HG03460 (cell line): ENCODE measurements around the gene OCA2.

Source experiments
- ATAC-seq: cut with Tn5 transposase; IDR thresholded peaks from one replicate; pipeline ENCODE4 v1.9.1; 2021; ENCODE audit not compliant: unreplicated experiment

OCA2 gene

DNA sequence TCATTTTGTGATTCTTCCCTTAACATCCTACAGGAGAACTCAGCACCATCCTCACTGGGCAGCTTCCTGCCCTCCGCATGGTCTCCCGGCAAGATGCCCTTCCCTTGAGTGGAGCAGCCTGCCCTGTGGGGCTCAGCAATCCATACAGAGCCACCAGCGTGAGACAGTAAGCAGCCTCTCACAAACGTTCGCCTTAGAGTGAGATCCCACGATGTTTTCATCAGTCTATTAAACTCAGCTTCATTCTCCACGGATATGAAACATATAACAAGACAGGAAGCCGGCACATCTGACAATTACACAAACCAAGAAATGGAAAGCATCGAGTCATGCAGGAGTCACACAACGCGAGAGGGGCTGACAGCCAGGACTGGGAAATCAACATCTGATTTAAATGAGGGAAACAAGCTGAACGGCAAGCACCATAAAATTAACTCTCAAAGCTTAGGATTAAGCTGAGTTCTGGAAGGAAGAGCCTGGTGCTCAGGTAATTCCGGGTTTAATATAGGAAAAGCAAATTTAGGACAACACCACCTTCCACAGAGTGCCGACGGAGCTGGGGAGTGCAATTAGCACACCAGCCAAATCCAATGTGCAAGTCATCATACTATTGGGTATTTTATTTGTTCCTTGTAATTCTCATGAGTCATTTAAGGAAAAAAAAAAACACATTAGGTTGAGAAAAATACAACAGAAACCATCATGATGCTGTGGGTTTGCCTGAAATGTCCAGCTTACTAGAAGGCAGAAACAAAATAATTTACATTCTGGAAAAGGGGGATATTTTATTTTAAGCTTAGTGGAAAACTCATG is 272.0 kb downstream of the OCA2 start:
- no peak for ATAC-seq

DNA sequence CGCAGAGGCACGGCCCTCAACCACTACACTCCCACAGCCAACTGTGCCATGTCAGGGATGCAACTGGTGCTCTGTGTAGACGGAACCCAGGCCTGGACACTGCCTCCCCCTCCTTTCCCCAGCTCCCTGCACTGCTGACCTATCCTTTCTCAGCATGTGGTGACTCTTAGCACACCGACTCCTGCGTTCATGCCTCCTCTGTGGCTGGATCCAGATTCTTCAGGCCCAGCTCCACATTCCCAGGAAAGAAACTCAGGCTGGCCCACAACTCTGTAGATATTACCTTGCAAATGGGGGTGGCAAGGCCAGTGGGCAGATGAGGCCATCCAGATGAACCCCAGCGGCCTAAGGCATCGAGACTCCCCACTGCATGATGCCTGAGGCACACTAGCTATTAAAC is 272.7 kb downstream of the OCA2 start:
- no peak for ATAC-seq

DNA sequence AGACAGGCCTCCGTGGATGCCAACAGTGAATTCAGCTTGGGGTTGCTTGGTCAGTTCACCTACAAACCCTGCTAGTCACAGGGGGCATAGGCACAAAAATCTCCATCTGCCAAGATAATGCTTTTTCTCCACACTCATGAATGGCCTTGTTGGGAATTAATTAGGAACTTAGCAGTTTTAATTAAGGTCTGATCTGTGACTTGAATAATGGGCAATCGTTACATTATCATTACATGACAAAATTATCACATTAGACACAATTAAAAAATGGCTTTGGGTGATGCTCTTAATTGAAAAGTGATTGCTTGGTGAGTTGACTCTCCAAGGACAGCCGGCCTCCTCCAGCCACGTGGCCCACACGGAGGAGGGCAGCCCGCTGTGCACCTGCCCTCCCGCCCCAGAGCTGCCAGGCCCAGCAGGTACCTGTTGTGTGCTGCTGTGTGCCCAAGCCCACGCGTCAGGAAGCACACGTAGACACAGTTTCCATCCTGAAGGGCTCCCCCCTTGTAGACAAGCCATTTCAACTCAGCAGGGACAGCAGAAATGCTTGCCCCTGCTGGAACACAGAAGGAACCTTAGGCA is 274.2 kb downstream of the OCA2 start:
- no peak for ATAC-seq

DNA sequence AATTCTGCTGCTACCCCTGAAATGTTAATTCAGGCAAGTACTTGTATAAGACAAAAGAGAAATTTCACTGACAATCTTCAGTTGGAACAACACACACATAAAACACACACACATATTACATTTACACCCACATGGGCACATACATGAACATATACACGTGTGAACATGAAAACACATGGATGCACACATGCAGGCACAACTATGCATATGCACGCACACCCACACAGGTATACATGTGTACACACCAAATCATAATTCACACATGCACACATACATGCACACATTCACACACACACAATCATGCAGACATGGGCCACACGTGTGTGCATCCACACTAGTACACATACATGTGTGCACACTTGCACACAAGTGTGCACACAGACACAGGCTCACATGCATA is 277.8 kb downstream of the OCA2 start:
- no peak for ATAC-seq

DNA sequence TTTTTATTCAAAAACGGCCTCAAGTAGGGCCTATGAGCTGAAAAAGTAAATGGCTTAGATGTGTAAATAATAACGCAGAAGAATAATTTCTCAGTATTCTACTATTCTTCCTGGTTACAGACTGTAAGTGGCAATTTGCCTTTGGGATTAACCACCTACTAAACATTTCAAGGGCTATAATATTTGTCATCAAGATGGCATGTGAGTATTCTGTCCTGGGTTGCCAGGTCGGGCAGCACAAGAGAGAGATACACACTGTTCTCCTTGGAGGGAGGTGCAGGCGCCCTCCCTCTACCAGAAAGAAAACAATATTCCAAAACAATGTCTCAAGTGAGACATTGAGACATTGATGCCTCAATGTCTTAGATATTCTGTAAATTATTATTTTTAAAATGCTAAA is 278.4 kb downstream of the OCA2 start:
- ATAC-seq: no peak

DNA sequence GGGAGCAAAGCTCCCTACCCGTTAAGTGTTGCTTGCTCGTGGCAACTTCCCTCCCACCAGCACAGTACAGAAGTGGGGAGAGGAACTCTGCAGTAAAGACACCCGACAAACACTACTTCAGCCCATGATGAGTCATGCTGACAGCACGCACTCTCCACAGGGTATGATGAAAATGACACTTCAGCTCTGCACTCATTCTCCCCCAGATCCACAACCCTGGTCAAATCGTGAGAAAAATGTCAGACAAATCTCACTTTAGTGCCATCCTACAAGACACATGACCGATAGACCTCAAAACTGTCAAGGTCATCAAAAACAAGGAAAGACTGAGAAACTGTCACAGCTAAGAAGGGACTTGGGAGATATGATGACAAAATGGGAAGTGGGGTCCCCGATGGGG is 278.9 kb downstream of the OCA2 start:
- no peak for ATAC-seq

DNA sequence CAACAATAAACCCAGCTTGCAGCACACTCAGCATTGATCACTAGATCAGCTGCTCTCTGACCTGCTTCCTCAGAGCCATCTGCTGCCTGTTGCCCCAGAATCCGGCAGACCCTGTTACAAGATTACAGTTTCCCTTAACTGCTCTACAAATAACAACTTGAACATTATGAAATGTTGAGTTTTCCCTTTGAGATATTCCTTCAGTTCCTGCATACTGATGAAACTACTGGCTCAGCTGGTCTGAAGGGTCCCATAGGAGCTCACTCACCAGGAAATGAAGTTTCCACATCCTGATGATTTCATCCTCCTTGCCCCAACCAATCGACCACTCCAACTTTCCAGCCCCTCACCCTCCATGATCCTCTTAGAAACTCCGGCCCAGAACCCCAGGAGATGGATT is 281.9 kb downstream of the OCA2 start:
- no peak for ATAC-seq

DNA sequence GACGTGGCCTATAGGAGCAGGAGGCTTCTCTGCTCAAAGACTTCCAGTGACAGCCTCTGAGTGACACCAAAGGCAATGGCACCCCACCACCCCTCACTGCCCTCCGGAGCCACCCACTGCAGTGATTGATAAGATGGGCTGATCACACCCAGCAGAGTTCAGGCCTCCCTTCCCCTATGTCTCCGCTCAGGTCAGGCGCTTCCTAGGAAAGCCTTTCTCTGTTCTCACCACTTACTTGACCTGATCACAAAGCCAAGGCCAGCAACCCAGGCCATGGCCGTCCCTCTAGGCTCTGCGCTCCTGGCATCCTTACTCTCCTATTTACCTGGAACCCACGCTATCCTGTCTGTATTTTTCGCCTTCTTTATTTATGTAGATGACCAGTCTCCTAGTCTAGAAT is 282.3 kb downstream of the OCA2 start:
- no peak for ATAC-seq

DNA sequence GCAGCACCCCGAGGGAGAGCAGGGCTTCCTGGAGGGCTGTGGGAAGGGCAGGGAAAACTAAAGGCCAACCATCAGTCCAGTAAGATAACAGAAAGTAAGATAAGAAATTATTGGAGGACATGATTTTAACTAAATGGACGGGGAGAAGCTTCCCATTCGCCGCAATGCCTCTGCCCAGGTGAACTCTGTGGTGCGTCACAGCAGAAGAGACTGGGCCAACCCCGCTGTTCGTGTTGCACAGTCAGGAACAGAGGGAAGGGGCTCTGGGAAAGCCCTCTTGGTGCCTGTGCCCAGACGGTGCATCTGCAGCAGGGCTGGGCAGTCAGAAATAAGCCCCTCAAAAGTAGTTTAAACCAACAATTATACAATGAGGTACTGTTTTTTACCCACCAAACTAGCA is 284.1 kb downstream of the OCA2 start:
- ATAC-seq: no peak

DNA sequence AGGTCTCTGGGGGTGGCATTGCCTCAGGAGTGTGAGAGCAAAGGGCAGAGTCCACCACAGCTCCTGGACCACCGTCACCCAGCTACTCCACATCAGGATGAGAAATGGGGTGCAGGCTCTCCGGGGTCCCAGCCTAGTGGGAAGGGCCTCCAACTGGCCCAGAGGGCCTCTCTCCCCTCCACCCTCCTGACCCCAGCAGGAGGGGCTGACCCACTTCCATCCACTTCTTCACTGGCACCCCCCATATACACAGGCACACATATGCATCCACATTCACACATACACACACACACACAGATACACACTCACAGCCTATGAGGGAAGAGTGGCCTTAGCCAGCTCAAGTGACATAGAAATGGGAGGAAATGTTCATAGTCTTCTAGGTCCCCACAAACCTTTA is 286.0 kb downstream of the OCA2 start:
- ATAC-seq: no peak

DNA sequence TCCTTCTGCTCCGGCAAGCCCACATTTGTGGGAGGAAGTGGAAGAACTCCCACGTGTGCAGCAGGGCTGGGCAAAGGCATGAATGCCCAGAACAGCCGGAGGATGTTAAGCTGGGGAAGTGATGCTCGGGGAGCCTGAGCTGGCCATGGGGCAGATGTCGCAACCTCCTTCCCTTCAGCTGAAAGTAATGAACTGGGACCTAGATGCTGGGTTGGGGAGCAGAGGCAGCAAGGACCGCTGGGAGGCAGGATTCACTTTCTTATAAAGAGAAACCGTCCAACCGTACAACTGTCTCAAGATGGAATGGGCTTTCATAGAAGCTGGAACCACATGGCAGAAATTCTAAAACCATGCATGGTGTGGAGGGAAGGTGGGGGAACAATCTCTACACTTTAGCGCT is 290.9 kb downstream of the OCA2 start:
- ATAC-seq: no peak

DNA sequence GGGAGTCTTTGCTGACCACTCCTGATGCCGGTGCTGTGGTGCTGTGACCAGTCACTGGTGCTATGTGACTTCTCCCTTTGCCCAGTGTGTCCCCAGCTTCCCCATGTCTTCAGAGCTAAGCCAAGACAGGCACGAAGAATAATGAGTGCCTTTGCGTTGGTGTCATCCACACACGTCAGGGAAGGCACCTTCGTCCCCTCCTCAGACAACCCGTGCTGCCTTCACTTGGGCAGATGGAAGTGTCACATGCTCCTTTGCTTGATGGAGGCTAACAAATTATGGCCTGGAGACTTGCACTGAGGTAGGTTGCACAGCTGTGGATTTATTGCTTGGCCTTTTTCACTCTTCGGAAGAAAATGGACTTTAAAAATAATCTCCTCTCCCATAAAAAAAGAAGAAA is 291.8 kb downstream of the OCA2 start:
- no peak for ATAC-seq

DNA sequence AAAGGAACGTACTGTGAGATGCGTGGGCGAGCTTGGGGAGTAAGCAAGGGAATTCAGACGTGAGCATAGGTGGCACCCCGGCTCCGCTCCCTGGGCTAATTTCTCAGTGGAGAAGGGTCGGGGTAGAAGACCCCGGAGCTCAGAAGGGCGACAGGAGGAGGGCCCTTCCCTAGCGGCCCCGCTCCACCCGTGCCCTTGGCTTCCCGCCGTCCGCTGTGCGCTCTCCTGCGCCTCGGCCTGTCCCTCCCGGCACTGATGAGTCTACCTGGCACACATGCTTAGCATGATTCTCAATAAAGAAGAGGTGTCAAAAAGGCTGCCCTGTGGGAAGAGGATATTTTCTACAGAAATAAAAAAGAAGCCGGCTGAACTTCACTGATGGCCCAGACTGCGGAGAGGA is 292.7 kb downstream of the OCA2 start:
- no peak for ATAC-seq

DNA sequence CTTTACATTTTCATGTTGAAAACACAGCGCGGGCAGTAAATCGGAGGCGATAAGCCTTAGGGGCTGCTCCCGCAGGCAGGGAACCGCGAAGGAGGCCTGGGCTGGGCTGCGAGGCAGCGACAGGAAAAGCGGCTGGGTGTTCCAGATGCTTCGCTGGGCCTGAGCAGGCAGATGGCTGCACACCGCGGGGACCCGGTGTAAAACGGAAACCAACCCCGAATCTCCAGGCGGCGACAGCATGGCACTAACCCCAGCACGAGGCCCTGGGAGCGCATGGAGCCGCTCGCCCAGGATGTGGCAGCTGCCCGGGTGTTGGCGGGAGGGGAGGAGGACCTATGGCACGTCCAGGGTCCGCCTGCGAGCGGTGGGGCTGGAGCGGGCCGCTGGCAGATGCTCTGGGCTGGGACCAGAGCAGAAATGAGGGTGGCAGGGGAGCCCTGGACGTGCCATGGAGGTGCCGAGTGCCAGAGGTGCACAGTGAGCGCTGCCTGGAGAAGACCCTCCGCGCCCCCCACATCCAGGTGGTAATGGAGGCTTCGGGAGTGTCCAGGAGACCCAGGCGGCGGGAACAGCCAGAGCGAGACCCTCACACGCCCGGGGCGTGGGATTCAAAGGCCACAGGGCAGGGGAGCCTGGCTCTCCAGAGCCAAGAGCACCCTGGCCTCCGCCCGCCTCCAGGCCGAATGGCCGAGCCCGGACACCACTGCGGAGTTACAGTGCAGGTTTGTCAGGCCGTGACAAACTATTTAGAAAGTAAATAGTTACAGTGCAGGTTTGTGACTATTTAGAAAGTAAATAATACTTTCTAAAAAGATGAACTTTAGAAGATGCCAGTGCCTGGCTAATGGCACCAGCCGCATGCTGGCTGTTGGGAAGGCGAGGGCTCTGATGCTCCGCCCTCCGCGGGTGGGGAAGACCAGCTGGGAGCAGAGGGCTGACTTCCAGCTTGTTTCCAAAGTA is 293.6 kb downstream of the OCA2 start:
- ATAC-seq: no peak

DNA sequence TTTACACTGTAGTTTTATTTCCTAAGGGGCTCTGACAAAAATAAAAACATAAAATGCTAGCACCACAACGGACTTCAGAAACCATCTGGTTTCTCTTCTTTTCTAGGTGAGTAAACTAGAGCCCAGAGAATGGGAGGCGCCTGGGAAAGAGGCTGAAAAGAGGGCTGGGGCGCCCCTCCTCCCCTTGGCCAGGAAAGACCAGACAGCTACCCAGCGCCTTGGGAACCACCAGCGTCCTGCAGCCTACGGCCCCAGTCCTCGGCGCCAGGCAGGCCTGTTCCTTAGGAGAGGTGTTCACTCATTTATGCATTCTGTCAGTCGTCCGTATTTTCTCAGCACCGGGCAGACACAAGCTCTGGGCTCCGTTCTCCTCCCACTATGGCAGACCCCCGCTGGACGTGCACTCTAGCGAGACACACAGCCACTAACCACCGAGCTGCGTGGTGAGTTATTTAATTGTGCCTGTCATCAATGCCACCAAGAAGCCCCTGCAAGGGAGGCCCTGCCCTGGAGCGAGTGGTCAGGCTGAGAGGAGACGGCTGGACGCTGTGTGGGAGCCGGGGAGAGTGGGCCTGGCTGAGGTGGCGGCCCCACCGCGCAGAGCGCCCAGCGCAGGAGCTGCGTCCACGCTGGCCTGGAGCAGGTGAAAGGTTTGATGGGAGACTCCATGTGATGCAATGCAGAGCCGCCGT is 294.4 kb downstream of the OCA2 start:
- ATAC-seq: no peak

DNA sequence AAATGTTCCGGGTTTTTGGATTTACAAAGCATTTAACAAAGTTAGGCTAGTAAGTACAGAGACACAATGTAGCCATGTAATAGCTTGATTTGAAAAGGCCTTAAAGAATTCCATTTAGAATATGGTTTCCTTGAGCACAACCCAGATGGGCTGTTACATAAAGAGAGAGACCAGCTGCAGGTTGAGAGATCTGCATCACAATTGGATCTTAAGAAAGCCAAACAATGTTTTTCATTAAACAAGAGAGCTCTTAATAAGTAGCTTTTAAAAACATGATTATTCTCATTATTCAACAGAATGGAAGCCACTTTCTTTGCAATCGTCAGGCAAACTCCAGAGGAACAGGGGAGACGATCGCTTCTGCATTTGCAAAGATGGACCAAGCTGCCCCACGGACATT is 300.3 kb downstream of the OCA2 start:
- no peak for ATAC-seq

DNA sequence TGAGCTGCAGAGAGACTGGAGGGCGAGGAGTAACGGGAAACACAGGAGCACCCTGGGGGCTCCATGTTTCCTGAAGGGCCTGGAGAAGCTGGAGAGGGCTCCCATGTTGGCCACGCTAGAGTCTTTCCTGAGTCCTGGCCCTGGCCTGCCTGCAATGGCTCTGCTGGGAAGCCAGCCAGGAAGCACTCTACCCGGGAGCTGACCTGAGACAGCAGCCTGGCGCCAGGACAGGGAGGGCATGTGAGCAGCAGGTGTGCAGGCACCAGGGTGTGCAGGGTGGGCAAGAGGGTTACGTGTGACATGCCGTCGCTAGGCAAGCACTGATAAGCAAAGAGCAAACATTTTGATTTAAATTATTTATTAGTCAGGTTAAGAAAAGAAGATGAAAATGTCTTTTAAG is 301.4 kb downstream of the OCA2 start:
- ATAC-seq: no peak

DNA sequence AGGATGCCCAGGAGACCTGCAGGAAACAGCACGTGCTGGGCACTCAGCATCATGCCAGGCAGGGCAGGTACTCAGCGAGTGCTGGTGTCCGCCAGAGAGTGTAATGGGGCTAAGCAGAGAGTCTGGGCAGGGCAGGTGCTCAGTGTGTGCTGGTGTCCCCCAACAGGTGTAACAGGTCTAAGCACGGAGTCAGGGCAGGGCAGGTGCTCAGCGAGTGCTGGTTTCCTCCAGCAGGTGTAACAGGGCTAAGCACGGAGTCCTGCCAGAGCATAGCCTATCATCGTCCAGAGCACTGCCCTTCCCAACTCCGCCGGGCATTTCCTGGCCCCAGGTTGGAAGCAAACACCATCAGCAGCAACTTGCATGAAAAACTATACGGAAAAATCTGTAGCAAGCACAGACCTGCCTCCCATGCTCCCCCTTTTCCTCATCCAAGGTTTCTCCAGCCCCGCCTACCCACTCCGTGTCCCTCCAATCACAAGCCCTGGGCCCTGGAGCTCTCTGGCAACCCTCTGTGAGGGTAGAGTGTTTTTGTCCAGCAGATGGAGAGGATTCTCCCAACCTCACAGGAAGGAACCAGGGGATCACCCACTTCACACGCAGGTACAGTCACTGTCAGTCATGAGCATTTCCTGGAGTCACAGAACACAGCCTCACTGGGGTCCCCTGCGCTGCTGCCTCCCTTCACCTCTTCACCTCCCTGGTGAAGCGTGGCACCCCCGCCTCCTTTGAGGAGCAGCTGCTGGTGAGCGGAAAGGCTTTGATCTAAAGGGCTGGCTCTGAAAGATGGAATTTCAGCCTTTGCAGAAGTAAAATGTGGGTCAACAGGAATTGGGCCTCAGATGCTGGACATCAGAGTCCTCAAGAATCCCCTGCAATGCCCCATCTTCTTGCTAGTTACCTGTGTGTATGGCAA is 302.5 kb downstream of the OCA2 start:
- ATAC-seq: no peak

DNA sequence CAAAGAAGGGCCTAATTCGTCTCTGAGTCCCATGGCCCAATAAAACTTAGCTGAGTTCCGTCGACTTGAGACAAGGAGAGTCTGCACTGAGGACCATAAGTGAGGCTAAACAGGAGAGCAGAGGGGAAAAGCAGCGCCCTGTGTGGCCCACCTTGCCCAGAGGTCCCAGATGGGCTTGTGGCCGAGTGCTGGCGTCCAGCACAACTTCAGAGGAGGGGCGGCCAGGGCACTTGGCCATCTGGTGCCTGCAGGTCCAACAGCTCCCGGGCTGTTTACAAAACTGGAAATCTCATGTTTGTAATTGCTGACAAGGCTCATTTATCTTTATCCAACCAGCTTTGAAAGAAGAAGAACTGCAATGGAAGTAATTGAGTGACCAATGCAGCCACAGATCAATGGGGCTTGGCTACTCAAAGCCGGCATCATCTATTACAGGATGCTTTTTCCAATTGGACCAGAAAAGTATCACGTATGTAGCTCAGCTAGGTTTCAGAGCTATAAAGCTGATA is 306.3 kb downstream of the OCA2 start:
- ATAC-seq: no peak

DNA sequence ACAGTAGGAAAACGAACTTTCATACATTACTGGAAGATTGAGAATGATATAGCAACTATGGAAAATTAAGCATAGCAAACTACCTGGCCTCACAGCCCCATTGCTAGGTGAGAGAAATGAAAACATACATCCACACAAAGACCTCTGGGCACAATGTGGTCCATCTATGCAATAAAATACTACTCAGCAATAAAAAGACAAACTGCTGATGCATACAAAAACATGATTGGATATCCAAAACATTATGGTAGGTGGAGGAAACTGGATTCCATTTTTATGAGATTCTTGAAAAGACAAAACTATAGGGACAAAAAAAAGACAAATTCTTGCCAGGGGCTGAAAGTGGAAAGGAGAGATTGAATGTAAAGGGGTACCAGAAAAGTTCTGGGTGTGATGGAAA is 308.8 kb downstream of the OCA2 start:
- ATAC-seq: no peak
